ENCODE data around the gene CLDN18. TPM values are rescaled to one million over a fixed set of nuclear protein-coding genes. Genes with fewer than 3 reads are reported as not detected.

CLDN18 gene
- polyA plus RNA-seq (ENCODE audit: insufficient read length), result 0.39 TPM

GRCh38 chr3:138009476-138010272 is at the start of gene CLDN18:
CLDN18 (plus strand) TSS chr3:138010165; CDS start chr3:138010226, 61 bp downstream.
- DNase-seq (ENCODE audit: low read depth), result no peak

GRCh38 chr3:137962251-137962650 is 47.7 kb upstream of the CLDN18 start:
- no peak for DNase-seq (ENCODE audit: low read depth)

GRCh38 chr3:137963463-137963862 is 46.5 kb upstream of the CLDN18 start:
- no peak for DNase-seq (ENCODE audit: low read depth)

GRCh38 chr3:137970914-137971831 is 38.8 kb upstream of the CLDN18 start:
- DNase-seq (ENCODE audit: low read depth), result peak; percentile 5

GRCh38 chr3:137972396-137972795 is 37.6 kb upstream of the CLDN18 start:
- DNase-seq (ENCODE audit: low read depth), result no peak

GRCh38 chr3:137978328-137978727 is 31.6 kb upstream of the CLDN18 start:
- DNase-seq (ENCODE audit: low read depth), result no peak

GRCh38 chr3:137987723-137988122 is 22.2 kb upstream of the CLDN18 start:
- DNase-seq (ENCODE audit: low read depth), result no peak

GRCh38 chr3:137988152-137988551 is 21.8 kb upstream of the CLDN18 start:
- no peak for DNase-seq (ENCODE audit: low read depth)

- no peak for DNase-seq (ENCODE audit: low read depth)
These were observed 21.0 kb upstream of the CLDN18 start for GRCh38 chr3:137988982-137989381.

GRCh38 chr3:137990427-137990826 is 19.5 kb upstream of the CLDN18 start:
- no peak for DNase-seq (ENCODE audit: low read depth)

- no peak for DNase-seq (ENCODE audit: low read depth)
These were observed 17.4 kb upstream of the CLDN18 start for GRCh38 chr3:137992592-137992991.

- no peak for DNase-seq (ENCODE audit: low read depth)
These were observed 11.6 kb upstream of the CLDN18 start for GRCh38 chr3:137998121-137999042.

- DNase-seq (ENCODE audit: low read depth), result no peak
These were observed 6.9 kb upstream of the CLDN18 start for GRCh38 chr3:138003069-138003468.

GRCh38 chr3:138005627-138006026 is 4.3 kb upstream of the CLDN18 start:
- DNase-seq (ENCODE audit: low read depth), result no peak

GRCh38 chr3:138007898-138008297 is 2.1 kb upstream of the CLDN18 start:
- DNase-seq (ENCODE audit: low read depth), result no peak

- no peak for DNase-seq (ENCODE audit: low read depth)
These were observed 267 bp downstream of the CLDN18 start for GRCh38 chr3:138010273-138010590.

GRCh38 chr3:138011722-138012121 is 1.8 kb downstream of the CLDN18 start:
- no peak for DNase-seq (ENCODE audit: low read depth)

- no peak for DNase-seq (ENCODE audit: low read depth)
These were observed 2.6 kb downstream of the CLDN18 start for GRCh38 chr3:138012526-138012925.

- no peak for DNase-seq (ENCODE audit: low read depth)
These were observed 6.1 kb downstream of the CLDN18 start for GRCh38 chr3:138016065-138016464.

- DNase-seq (ENCODE audit: low read depth), result no peak
These were observed 9.5 kb downstream of the CLDN18 start for GRCh38 chr3:138019281-138020069.

- no peak for DNase-seq (ENCODE audit: low read depth)
These were observed 13.8 kb downstream of the CLDN18 start for GRCh38 chr3:138023754-138024153.

Measured in forelimb muscle (tissue), 1 donor.